ENCODE measurements around the gene YPEL3. TPM values are rescaled to one million over a fixed set of nuclear protein-coding genes. Genes with fewer than 3 reads are reported as not detected.

The YPEL3 gene
- total and polyA plus RNA-seq, 2 donors (not counting 3 experiments of a cell fraction or from before 2014, with no cell fraction given): 46.1 to 78.0 TPM

GRCh38 chr16:30084816-30085159 is 11.2 kb downstream of the YPEL3 start:
- POLR2A ChIA-PET: no interaction called here
- BruUV-seq (replicated peaks): TSS peak; percentile 26
- CTCF ChIA-PET: no interaction called here

DNA sequence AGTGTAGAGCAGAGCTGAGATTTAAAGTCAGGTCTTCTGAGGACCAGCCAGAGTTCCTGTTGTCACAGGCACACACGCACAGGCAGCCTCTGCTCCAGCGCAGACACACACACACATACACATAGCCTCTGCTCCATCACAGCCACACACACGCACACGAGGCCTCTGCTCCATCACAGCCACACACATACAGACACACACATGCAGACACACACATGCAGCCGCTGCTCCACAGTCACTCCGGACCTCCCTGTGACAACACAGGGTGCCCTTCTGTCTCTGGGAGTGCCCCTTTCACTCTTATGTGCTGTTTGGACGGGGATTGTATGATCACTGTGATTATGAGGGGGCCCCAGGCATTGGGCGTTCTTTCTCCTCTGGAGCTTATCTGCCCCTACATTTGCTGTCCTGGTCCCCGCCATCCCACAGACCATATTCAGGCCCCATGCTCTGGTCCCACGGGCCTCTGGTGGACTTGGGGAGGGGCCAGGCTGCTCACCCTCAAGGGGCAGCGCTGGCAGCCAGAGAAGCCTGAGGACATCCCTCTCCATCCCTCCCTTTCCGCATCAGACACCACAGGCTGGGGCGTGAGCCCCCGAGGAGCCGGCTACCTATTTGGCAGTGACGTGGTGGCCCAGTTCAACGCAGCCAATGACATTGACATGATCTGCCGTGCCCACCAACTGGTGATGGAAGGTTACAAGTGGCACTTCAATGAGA is 11.8 kb downstream of the YPEL3 start:
- no peak overlapping the region for H2AFZ ChIP-seq (ENCODE audit: low read depth, low read length)
- dilution Hi-C loops (cut with MboI; ENCODE audit: extremely low pct_ligation_motif_present, low sequenced_read_pairs) (no loop called here), intact Hi-C loops (cut with micrococcal nuclease) (no loop called here)
- FAIRE-seq (no peak), DNase-seq (ENCODE audit: low read depth, low spot score) (no peak)
- H3K9me3 ChIP-seq (replicated peaks; ENCODE audit: control insufficient read depth, insufficient read depth, low read length): no peaks in the 10 kb centered on the region
- H3K27ac ChIP-seq (ENCODE audit: insufficient read depth, low read depth, low read length): no peak overlapping the region
- ChIA-PET POLR2A (no interaction called here), CTCF (no interaction called here)
- H3K9me1 ChIP-seq (replicated peaks; ENCODE audit: control insufficient read depth, extremely low read depth, insufficient read depth, low read length): no peaks in the 10 kb centered on the region
- peaks cover 17 to 42% of the 10 kb centered on the region in 2 experiments for H3K36me3 ChIP-seq (ENCODE audit: control insufficient read depth in 2 of 2, extremely low read depth in 1 of 2, insufficient read depth in 2 of 2, low read length in 2 of 2)
- H3K9ac ChIP-seq (replicated peaks; ENCODE audit: extremely low read depth, insufficient read depth, low read length): no peak overlapping the region
- peaks cover 15% of the 10 kb centered on the region for H3K79me2 ChIP-seq (ENCODE audit: control insufficient read depth, insufficient read depth, low read length)
- no peak overlapping the region for H3K4me3 ChIP-seq (replicated peaks in 1 of 3; ENCODE audit: insufficient read depth in 1 of 3, low read depth in 1 of 3, low read length in 3 of 3)
- no peak overlapping the region for H3K4me2 ChIP-seq (ENCODE audit: insufficient read depth, low read length)
- BruUV-seq (replicated peaks): no TSS peak
- TF ChIP-seq POLR2A (IDR thresholded peaks at IDR 0.05; ENCODE audit: low read depth, low read length): no peak
- TF ChIP-seq EZH2 (IDR thresholded peaks at IDR 0.05; ENCODE audit: borderline replicate concordance, low read depth, low read length, severe bottlenecking): no peak
- TF ChIP-seq, protein P1, sequence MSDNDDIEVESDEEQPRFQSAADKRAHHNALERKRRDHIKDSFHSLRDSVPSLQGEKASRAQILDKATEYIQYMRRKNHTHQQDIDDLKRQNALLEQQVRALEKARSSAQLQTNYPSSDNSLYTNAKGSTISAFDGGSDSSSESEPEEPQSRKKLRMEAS (IDR thresholded peaks at IDR 0.05; ENCODE audit: insufficient read depth, insufficient read length): no peak
- TF ChIP-seq JUN (IDR thresholded peaks at IDR 0.05; ENCODE audit: borderline replicate concordance, insufficient read depth, insufficient read length, low read depth): no peak
- no peak for TF ChIP-seq MYC (IDR thresholded peaks at IDR 0.05; ENCODE audit: low read depth, low read length)
- no peak for TF ChIP-seq GATA2 (IDR thresholded peaks at IDR 0.05; ENCODE audit: insufficient read depth, insufficient read length, low read depth, low read length)
- TF ChIP-seq POLR2AphosphoS5 (IDR thresholded peaks at IDR 0.05; ENCODE audit: insufficient read depth, low read depth, low read length): no peak
- H3K4me1 ChIP-seq (ENCODE audit: control insufficient read depth, extremely low read depth, insufficient read depth, low read length): no peaks in the 10 kb centered on the region
- no peaks in the 10 kb centered on the region for H3K27me3 ChIP-seq (ENCODE audit: control insufficient read depth in 2 of 2, insufficient read depth in 2 of 2, low read length in 2 of 2)
- no peaks in the 10 kb centered on the region for H4K20me1 ChIP-seq (replicated peaks; ENCODE audit: control insufficient read depth, extremely low read depth, insufficient read depth, low read length)

More at GRCh38 chr16:30084816-30085159, 11.2 kb downstream of the YPEL3 start:
- Histone ChIP-seq H4K20me1 (replicated peaks; ENCODE audit: control insufficient read depth, extremely low read depth, insufficient read depth, low read length) (no peaks in the 10 kb centered on the region), H3K4me1 (ENCODE audit: control insufficient read depth, extremely low read depth, insufficient read depth, low read length) (no peaks in the 10 kb centered on the region), H3K27ac (ENCODE audit: insufficient read depth, low read depth, low read length) (no peak overlapping the region), H3K4me2 (ENCODE audit: insufficient read depth, low read length) (no peak overlapping the region), H3K9me1 (replicated peaks; ENCODE audit: control insufficient read depth, extremely low read depth, insufficient read depth, low read length) (no peaks in the 10 kb centered on the region), H3K9ac (replicated peaks; ENCODE audit: extremely low read depth, insufficient read depth, low read length) (no peak overlapping the region), H3K4me3 (replicated peaks in 1 of 3; ENCODE audit: insufficient read depth in 1 of 3, low read depth in 1 of 3, low read length in 3 of 3) (no peak overlapping the region), H3K79me2 (ENCODE audit: control insufficient read depth, insufficient read depth, low read length) (peaks cover 10% of the 10 kb centered on the region), H3K9me3 (replicated peaks; ENCODE audit: control insufficient read depth, insufficient read depth, low read length) (no peaks in the 10 kb centered on the region), H3K36me3 (ENCODE audit: control insufficient read depth in 2 of 2, extremely low read depth in 1 of 2, insufficient read depth in 2 of 2, low read length in 2 of 2) (peaks cover 13 to 37% of the 10 kb centered on the region in 2 experiments), H2AFZ (ENCODE audit: low read depth, low read length) (no peak overlapping the region), H3K27me3 (ENCODE audit: control insufficient read depth in 2 of 2, insufficient read depth in 2 of 2, low read length in 2 of 2) (no peaks in the 10 kb centered on the region)
- FAIRE-seq (no peak), DNase-seq (ENCODE audit: low read depth, low spot score) (no peak)
- TF ChIP-seq GATA2 (IDR thresholded peaks at IDR 0.05; ENCODE audit: insufficient read depth, insufficient read length, low read depth, low read length) (no peak), EZH2 (IDR thresholded peaks at IDR 0.05; ENCODE audit: borderline replicate concordance, low read depth, low read length, severe bottlenecking) (no peak), POLR2A (IDR thresholded peaks at IDR 0.05; ENCODE audit: low read depth, low read length) (no peak), JUN (IDR thresholded peaks at IDR 0.05; ENCODE audit: borderline replicate concordance, insufficient read depth, insufficient read length, low read depth) (no peak), POLR2AphosphoS5 (IDR thresholded peaks at IDR 0.05; ENCODE audit: insufficient read depth, low read depth, low read length) (no peak), FOS (IDR thresholded peaks at IDR 0.05; ENCODE audit: borderline replicate concordance, insufficient read depth, low read length) (no peak), MYC (IDR thresholded peaks at IDR 0.05; ENCODE audit: low read depth, low read length) (no peak)
- intact Hi-C loops (cut with micrococcal nuclease) (no loop called here), dilution Hi-C loops (cut with MboI; ENCODE audit: extremely low pct_ligation_motif_present, low sequenced_read_pairs) (no loop called here)

Measured in endothelial cell of umbilical vein (primary cell).